ENCODE results near the gene TLE1.

TLE1 gene

GRCh38 chr9:81574405-81574804 lies 114.9 kb downstream of the TLE1 start:
- DNase-seq (ENCODE audit: low read depth in 3 of 3) = no peak

GRCh38 chr9:81573415-81574321 lies 115.7 kb downstream of the TLE1 start:
- no peak for DNase-seq (ENCODE audit: low read depth in 3 of 3)

GRCh38 chr9:81570083-81570482 lies 119.3 kb downstream of the TLE1 start:
- no peak for DNase-seq (ENCODE audit: low read depth in 3 of 3)

- DNase-seq (ENCODE audit: low read depth in 3 of 3) = no peak
These were observed 123.2 kb downstream of the TLE1 start for GRCh38 chr9:81566074-81566698.

- no peak for DNase-seq (ENCODE audit: low read depth in 3 of 3)
These were observed 123.7 kb downstream of the TLE1 start for GRCh38 chr9:81565609-81566008.

GRCh38 chr9:81565144-81565543 lies 124.2 kb downstream of the TLE1 start:
- no peak for DNase-seq (ENCODE audit: low read depth in 3 of 3)

GRCh38 chr9:81564632-81565031 lies 124.7 kb downstream of the TLE1 start:
- no peak for DNase-seq (ENCODE audit: low read depth in 3 of 3)

GRCh38 chr9:81563739-81564138 lies 125.6 kb downstream of the TLE1 start:
- no peak for DNase-seq (ENCODE audit: low read depth in 3 of 3)

- DNase-seq (ENCODE audit: low read depth in 3 of 3) = no peak
These were observed 126.3 kb downstream of the TLE1 start for GRCh38 chr9:81563020-81563407.

- no peak for DNase-seq (ENCODE audit: low read depth in 3 of 3)
These were observed 126.9 kb downstream of the TLE1 start for GRCh38 chr9:81562231-81563019.

GRCh38 chr9:81560851-81561732 lies 128.3 kb downstream of the TLE1 start:
- no peak for DNase-seq (ENCODE audit: low read depth in 3 of 3)

GRCh38 chr9:81559709-81560108 lies 129.6 kb downstream of the TLE1 start:
- DNase-seq (ENCODE audit: low read depth in 3 of 3) = no peak

GRCh38 chr9:81559197-81559596 lies 130.2 kb downstream of the TLE1 start:
- no peak for DNase-seq (ENCODE audit: low read depth in 3 of 3)

- DNase-seq (ENCODE audit: low read depth in 3 of 3) = no peak
These were observed 131.1 kb downstream of the TLE1 start for GRCh38 chr9:81558091-81558830.

- no peak for DNase-seq (ENCODE audit: low read depth in 3 of 3)
These were observed 131.8 kb downstream of the TLE1 start for GRCh38 chr9:81557452-81558090.

- DNase-seq (ENCODE audit: low read depth in 3 of 3) = no peak
These were observed 132.4 kb downstream of the TLE1 start for GRCh38 chr9:81556923-81557322.

GRCh38 chr9:81552581-81552991 lies 136.8 kb downstream of the TLE1 start:
- DNase-seq (ENCODE audit: low read depth in 3 of 3) = no peak

GRCh38 chr9:81550207-81550583 lies 139.2 kb downstream of the TLE1 start:
- no peak for DNase-seq (ENCODE audit: low read depth in 3 of 3)

- no peak for DNase-seq (ENCODE audit: low read depth in 3 of 3)
These were observed 139.7 kb downstream of the TLE1 start for GRCh38 chr9:81549500-81550206.

- DNase-seq (ENCODE audit: low read depth in 3 of 3) = no peak
These were observed 140.4 kb downstream of the TLE1 start for GRCh38 chr9:81548911-81549310.
